GM21390 (cell line): ENCODE measurements around the gene UBQLN3.

Experiments
- ATAC-seq: cut with Tn5 transposase; IDR thresholded peaks from one replicate; pipeline ENCODE4 v1.9.1; 2021; ENCODE audit not compliant: unreplicated experiment

Gene UBQLN3

GRCh38 chr11:5507177-5507932 lies 2.4 kb downstream of the UBQLN3 start:
- ATAC-seq, result no peak

GRCh38 chr11:5505363-5506048 lies 4.3 kb downstream of the UBQLN3 start:
- no peak for ATAC-seq

- ATAC-seq, result no peak
Observed at GRCh38 chr11:5504403-5504921, 5.3 kb downstream of the UBQLN3 start.

- no peak for ATAC-seq
Observed at GRCh38 chr11:5500393-5500801, 9.4 kb downstream of the UBQLN3 start.

- no peak for ATAC-seq
Observed at GRCh38 chr11:5499671-5500070, 10.1 kb downstream of the UBQLN3 start.

GRCh38 chr11:5489576-5490357 lies 20.0 kb downstream of the UBQLN3 start:
- ATAC-seq, result no peak

- no peak for ATAC-seq
Observed at GRCh38 chr11:5488798-5489399, 20.9 kb downstream of the UBQLN3 start.

- no peak for ATAC-seq
Observed at GRCh38 chr11:5488385-5488784, 21.4 kb downstream of the UBQLN3 start, which contains the start of gene OR52D1. Gene OR52D1 (plus strand): TSS chr11:5488685. CDS start chr11:5488707, 22 bp downstream.

- no peak for ATAC-seq
Observed at GRCh38 chr11:5486421-5486820, 23.3 kb downstream of the UBQLN3 start.

GRCh38 chr11:5486003-5486402 lies 23.8 kb downstream of the UBQLN3 start:
- no peak for ATAC-seq

- ATAC-seq, result peak; percentile 95
Observed at GRCh38 chr11:5476186-5476819, 33.5 kb downstream of the UBQLN3 start.

- no peak for ATAC-seq
Observed at GRCh38 chr11:5473921-5474320, 35.8 kb downstream of the UBQLN3 start.

GRCh38 chr11:5467527-5467926 lies 42.2 kb downstream of the UBQLN3 start:
- ATAC-seq, result no peak

GRCh38 chr11:5460983-5461621 lies 48.7 kb downstream of the UBQLN3 start:
- ATAC-seq, result no peak
